Measurements from ENCODE around the gene SLC35F1.

SLC35F1 gene

GRCh38 chr6:118228886-118229285, 321.8 kb downstream of the SLC35F1 start:
- Histone ChIP-seq H3K4me1 (ENCODE audit: insufficient read depth, low read length, severe bottlenecking) (no peaks in the 10 kb centered on the region), H4K20me1 (ENCODE audit: insufficient read depth, low read length) (no peaks in the 10 kb centered on the region), H3K9ac (ENCODE audit: low read length) (no peak overlapping the region), H3K4me3 (ENCODE audit: low read depth, low read length, poor library complexity, severe bottlenecking) (no peak overlapping the region), H3K27me3 (ENCODE audit: insufficient read depth, low read length) (no peaks in the 10 kb centered on the region), H3K9me2 (ENCODE audit: low read depth, low read length) (no peaks in the 10 kb centered on the region), H3K27ac (ENCODE audit: low read depth, low read length, poor library complexity, severe bottlenecking) (no peak overlapping the region), H3K9me3 (ENCODE audit: low read length) (no peaks in the 10 kb centered on the region), H2AFZ (ENCODE audit: low read length) (no peak overlapping the region), H3F3A (ENCODE audit: insufficient read depth, low read length) (no peaks in the 10 kb centered on the region), H3K79me2 (ENCODE audit: insufficient read depth, low read length) (no peaks in the 10 kb centered on the region), H3K4me2 (ENCODE audit: low read length) (no peak overlapping the region), H3K36me3 (ENCODE audit: insufficient read depth, low read length) (no peaks in the 10 kb centered on the region)
- TF ChIP-seq EZH2 (IDR thresholded peaks at IDR 0.05; ENCODE audit: borderline replicate concordance, low read length) (no peak), CTCF (IDR thresholded peaks at IDR 0.05; ENCODE audit: low read length) (no peak)

- H4K20me1 ChIP-seq (ENCODE audit: insufficient read depth, low read length) = no peaks in the 10 kb centered on the region
- TF ChIP-seq EZH2 (IDR thresholded peaks at IDR 0.05; ENCODE audit: borderline replicate concordance, low read length) (no peak), CTCF (IDR thresholded peaks at IDR 0.05; ENCODE audit: low read length) (no peak)
Observed at GRCh38 chr6:118240878-118241528, 333.9 kb downstream of the SLC35F1 start.

GRCh38 chr6:118246406-118246805, 339.3 kb downstream of the SLC35F1 start:
- Histone ChIP-seq H3K27me3 (ENCODE audit: insufficient read depth, low read length) (no peaks in the 10 kb centered on the region), H3K9me3 (ENCODE audit: low read length) (no peaks in the 10 kb centered on the region), H3K4me2 (ENCODE audit: low read length) (no peak overlapping the region), H3K9me2 (ENCODE audit: low read depth, low read length) (no peaks in the 10 kb centered on the region), H2AFZ (ENCODE audit: low read length) (no peak overlapping the region), H3K9ac (ENCODE audit: low read length) (no peak overlapping the region), H3K4me3 (ENCODE audit: low read depth, low read length, poor library complexity, severe bottlenecking) (no peak overlapping the region), H3F3A (ENCODE audit: insufficient read depth, low read length) (no peaks in the 10 kb centered on the region), H3K79me2 (ENCODE audit: insufficient read depth, low read length) (no peaks in the 10 kb centered on the region), H3K4me1 (ENCODE audit: insufficient read depth, low read length, severe bottlenecking) (no peaks in the 10 kb centered on the region), H3K36me3 (ENCODE audit: insufficient read depth, low read length) (no peaks in the 10 kb centered on the region), H3K27ac (ENCODE audit: low read depth, low read length, poor library complexity, severe bottlenecking) (no peak overlapping the region), H4K20me1 (ENCODE audit: insufficient read depth, low read length) (no peaks in the 10 kb centered on the region)
- TF ChIP-seq EZH2 (IDR thresholded peaks at IDR 0.05; ENCODE audit: borderline replicate concordance, low read length) (no peak), CTCF (IDR thresholded peaks at IDR 0.05; ENCODE audit: low read length) (no peak)

More at GRCh38 chr6:118240878-118241528, 333.9 kb downstream of the SLC35F1 start:
- no peaks in the 10 kb centered on the region for H3K4me1 ChIP-seq (ENCODE audit: insufficient read depth, low read length, severe bottlenecking)
- no peaks in the 10 kb centered on the region for H3F3A ChIP-seq (ENCODE audit: insufficient read depth, low read length)
- H3K9ac ChIP-seq (ENCODE audit: low read length) = no peak overlapping the region
- no peaks in the 10 kb centered on the region for H3K36me3 ChIP-seq (ENCODE audit: insufficient read depth, low read length)
- H3K27ac ChIP-seq (ENCODE audit: low read depth, low read length, poor library complexity, severe bottlenecking) = no peak overlapping the region
- no peaks in the 10 kb centered on the region for H3K9me3 ChIP-seq (ENCODE audit: low read length)
- H2AFZ ChIP-seq (ENCODE audit: low read length) = no peak overlapping the region
- H3K4me3 ChIP-seq (ENCODE audit: low read depth, low read length, poor library complexity, severe bottlenecking) = no peak overlapping the region
- H3K79me2 ChIP-seq (ENCODE audit: insufficient read depth, low read length) = no peaks in the 10 kb centered on the region
- H3K27me3 ChIP-seq (ENCODE audit: insufficient read depth, low read length) = no peaks in the 10 kb centered on the region
- H3K4me2 ChIP-seq (ENCODE audit: low read length) = no peak overlapping the region
- no peaks in the 10 kb centered on the region for H3K9me2 ChIP-seq (ENCODE audit: low read depth, low read length)
